Measurements from ENCODE around the gene SEC31B. TPM values are rescaled to one million over a fixed set of nuclear protein-coding genes. Genes with fewer than 3 reads are reported as not detected.

The SEC31B gene
- polyA plus RNA-seq, 1 donor from 2014 or later: 17.1 TPM

DNA sequence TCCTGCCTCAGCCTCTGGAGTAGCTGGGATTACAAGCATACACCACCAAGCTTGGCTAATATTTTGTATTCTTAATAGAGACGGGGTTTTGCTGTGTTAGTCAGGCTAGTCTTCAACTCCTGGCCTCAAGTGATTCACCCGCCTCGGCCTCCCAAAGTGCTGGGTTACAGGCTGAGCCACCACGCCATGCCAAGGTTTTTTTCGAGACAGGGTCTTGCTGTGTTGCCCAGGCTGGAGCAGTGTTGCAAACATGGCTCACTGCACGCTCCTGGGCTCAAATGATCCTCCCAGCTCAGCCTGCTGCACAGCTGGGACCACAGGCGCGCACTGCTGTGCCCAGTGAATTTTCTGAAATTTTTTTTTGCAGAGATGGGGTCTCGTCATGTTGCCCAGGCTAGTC, 3.3 kb upstream of the SEC31B start:
- Histone ChIP-seq H3K9ac (ENCODE audit: low read length) (no peak overlapping the region), H3K27me3 (ENCODE audit: insufficient read depth, low read depth, low read length) (peaks cover 17% of the 10 kb centered on the region), H3K27ac (ENCODE audit: low read length) (no peak overlapping the region), H3K9me2 (ENCODE audit: insufficient read depth, low read length) (no peaks in the 10 kb centered on the region), H3K79me2 (replicated peaks; ENCODE audit: insufficient read depth, low read length) (no peaks in the 10 kb centered on the region), H3K4me3 (ENCODE audit: low read length) (no peak overlapping the region), H2AFZ (ENCODE audit: low read depth, low read length) (no peak overlapping the region), H4K20me1 (ENCODE audit: insufficient read depth) (no peaks in the 10 kb centered on the region), H3K4me2 (ENCODE audit: low read length) (no peak overlapping the region), H3K9me3 (ENCODE audit: low read length) (no peaks in the 10 kb centered on the region), H3K36me3 (ENCODE audit: insufficient read depth, low read length) (peaks cover 9% of the 10 kb centered on the region), H3F3A (ENCODE audit: insufficient read depth, low read length, poor library complexity, severe bottlenecking) (no peaks in the 10 kb centered on the region)
- TF ChIP-seq POLR2AphosphoS5 (IDR thresholded peaks at IDR 0.05) (no peak), TAF1 (IDR thresholded peaks at IDR 0.05; ENCODE audit: low read depth) (no peak), SMC3 (conservative IDR thresholded peaks at IDR 0.05; ENCODE audit: poor library complexity) (no peak), RAD21 (conservative IDR thresholded peaks at IDR 0.05) (no peak), MXI1 (conservative IDR thresholded peaks at IDR 0.05; ENCODE audit: poor library complexity, severe bottlenecking) (no peak), EZH2 (IDR thresholded peaks at IDR 0.05; ENCODE audit: borderline replicate concordance, insufficient read depth, low read length, poor library complexity, severe bottlenecking) (no peak), EP300 (conservative IDR thresholded peaks at IDR 0.05; ENCODE audit: poor library complexity, severe bottlenecking) (no peak)
- TF ChIP-seq, protein P1, sequence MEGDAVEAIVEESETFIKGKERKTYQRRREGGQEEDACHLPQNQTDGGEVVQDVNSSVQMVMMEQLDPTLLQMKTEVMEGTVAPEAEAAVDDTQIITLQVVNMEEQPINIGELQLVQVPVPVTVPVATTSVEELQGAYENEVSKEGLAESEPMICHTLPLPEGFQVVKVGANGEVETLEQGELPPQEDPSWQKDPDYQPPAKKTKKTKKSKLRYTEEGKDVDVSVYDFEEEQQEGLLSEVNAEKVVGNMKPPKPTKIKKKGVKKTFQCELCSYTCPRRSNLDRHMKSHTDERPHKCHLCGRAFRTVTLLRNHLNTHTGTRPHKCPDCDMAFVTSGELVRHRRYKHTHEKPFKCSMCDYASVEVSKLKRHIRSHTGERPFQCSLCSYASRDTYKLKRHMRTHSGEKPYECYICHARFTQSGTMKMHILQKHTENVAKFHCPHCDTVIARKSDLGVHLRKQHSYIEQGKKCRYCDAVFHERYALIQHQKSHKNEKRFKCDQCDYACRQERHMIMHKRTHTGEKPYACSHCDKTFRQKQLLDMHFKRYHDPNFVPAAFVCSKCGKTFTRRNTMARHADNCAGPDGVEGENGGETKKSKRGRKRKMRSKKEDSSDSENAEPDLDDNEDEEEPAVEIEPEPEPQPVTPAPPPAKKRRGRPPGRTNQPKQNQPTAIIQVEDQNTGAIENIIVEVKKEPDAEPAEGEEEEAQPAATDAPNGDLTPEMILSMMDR (IDR thresholded peaks at IDR 0.05; ENCODE audit: poor library complexity, severe bottlenecking): no peak
- TF ChIP-seq, protein P2, sequence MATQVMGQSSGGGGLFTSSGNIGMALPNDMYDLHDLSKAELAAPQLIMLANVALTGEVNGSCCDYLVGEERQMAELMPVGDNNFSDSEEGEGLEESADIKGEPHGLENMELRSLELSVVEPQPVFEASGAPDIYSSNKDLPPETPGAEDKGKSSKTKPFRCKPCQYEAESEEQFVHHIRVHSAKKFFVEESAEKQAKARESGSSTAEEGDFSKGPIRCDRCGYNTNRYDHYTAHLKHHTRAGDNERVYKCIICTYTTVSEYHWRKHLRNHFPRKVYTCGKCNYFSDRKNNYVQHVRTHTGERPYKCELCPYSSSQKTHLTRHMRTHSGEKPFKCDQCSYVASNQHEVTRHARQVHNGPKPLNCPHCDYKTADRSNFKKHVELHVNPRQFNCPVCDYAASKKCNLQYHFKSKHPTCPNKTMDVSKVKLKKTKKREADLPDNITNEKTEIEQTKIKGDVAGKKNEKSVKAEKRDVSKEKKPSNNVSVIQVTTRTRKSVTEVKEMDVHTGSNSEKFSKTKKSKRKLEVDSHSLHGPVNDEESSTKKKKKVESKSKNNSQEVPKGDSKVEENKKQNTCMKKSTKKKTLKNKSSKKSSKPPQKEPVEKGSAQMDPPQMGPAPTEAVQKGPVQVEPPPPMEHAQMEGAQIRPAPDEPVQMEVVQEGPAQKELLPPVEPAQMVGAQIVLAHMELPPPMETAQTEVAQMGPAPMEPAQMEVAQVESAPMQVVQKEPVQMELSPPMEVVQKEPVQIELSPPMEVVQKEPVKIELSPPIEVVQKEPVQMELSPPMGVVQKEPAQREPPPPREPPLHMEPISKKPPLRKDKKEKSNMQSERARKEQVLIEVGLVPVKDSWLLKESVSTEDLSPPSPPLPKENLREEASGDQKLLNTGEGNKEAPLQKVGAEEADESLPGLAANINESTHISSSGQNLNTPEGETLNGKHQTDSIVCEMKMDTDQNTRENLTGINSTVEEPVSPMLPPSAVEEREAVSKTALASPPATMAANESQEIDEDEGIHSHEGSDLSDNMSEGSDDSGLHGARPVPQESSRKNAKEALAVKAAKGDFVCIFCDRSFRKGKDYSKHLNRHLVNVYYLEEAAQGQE (IDR thresholded peaks at IDR 0.05; ENCODE audit: borderline replicate concordance): no peak

DNA sequence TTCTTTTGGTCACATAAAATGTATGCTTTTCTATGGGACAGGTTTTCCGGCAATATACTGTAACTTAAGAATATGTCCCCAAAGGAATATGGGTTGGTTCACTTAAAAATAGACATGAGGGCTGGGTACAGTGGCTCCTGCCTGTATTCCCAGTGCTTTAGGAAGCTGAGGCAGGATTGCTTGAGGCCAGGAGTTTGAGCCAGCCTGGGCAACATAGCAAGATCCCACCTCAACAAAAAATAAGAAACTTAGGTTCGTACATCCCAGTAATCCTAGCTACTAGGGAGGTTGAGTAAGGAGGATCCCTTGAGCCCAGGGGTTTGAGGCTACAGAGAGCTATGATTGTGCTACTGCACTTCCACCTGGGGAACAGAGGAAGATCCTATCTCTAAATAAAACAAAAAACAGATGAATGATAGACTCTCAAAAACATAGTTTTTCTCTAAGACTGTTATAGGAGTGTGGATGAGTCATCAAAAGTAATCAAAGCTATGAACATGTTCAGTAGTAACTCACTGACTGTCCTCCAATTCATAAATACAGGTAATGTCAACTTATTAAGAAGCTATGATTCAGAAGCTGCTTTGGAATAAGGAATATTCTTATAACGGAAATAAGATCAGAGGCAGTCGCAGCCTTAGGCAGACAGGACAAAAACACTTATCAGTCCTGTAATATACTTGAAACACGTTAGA, 2.6 kb upstream of the SEC31B start:
- H3K9me2 ChIP-seq (ENCODE audit: insufficient read depth, low read length): no peaks in the 10 kb centered on the region
- no peak overlapping the region for H3K4me2 ChIP-seq (ENCODE audit: low read length)
- H3K36me3 ChIP-seq (ENCODE audit: insufficient read depth, low read length): peaks cover 9% of the 10 kb centered on the region
- H2AFZ ChIP-seq (ENCODE audit: low read depth, low read length): no peak overlapping the region
- peaks cover 21% of the 10 kb centered on the region for H3K27me3 ChIP-seq (ENCODE audit: insufficient read depth, low read depth, low read length)
- H3K4me3 ChIP-seq (ENCODE audit: low read length): no peak overlapping the region
- no peaks in the 10 kb centered on the region for H3K9me3 ChIP-seq (ENCODE audit: low read length)
- H3K27ac ChIP-seq (ENCODE audit: low read length): no peak overlapping the region
- H3K79me2 ChIP-seq (replicated peaks; ENCODE audit: insufficient read depth, low read length): no peaks in the 10 kb centered on the region
- no peaks in the 10 kb centered on the region for H3F3A ChIP-seq (ENCODE audit: insufficient read depth, low read length, poor library complexity, severe bottlenecking)
- TF ChIP-seq POLR2AphosphoS5 (IDR thresholded peaks at IDR 0.05): no peak
- no peak for TF ChIP-seq EZH2 (IDR thresholded peaks at IDR 0.05; ENCODE audit: borderline replicate concordance, insufficient read depth, low read length, poor library complexity, severe bottlenecking)
- no peak for TF ChIP-seq SMC3 (conservative IDR thresholded peaks at IDR 0.05; ENCODE audit: poor library complexity)
- TF ChIP-seq RAD21 (conservative IDR thresholded peaks at IDR 0.05): no peak
- TF ChIP-seq, protein P2 (IDR thresholded peaks at IDR 0.05; ENCODE audit: borderline replicate concordance): no peak
- TF ChIP-seq MXI1 (conservative IDR thresholded peaks at IDR 0.05; ENCODE audit: poor library complexity, severe bottlenecking): no peak
- no peak for TF ChIP-seq EP300 (conservative IDR thresholded peaks at IDR 0.05; ENCODE audit: poor library complexity, severe bottlenecking)
- no peak for TF ChIP-seq TAF1 (IDR thresholded peaks at IDR 0.05; ENCODE audit: low read depth)
- TF ChIP-seq, protein P1 (IDR thresholded peaks at IDR 0.05; ENCODE audit: poor library complexity, severe bottlenecking): no peak
- no peaks in the 10 kb centered on the region for H4K20me1 ChIP-seq (ENCODE audit: insufficient read depth)
- H3K9ac ChIP-seq (ENCODE audit: low read length): no peak overlapping the region
